DOHH2 (cell line): Measurements from ENCODE around the gene ZNF669.

Experiments used
- H3F3A ChIP-seq: fragments of 200-600 bp; sonication (generic), shearing (Covaris generic); 2 replicates; pipeline ENCODE4 v1.6.0; 2016; ENCODE audit warnings: antibody characterized with exemption, mild to moderate bottlenecking; ENCODE audit not compliant: control insufficient read depth, insufficient read depth
- H3K27ac ChIP-seq: fragments of 200-600 bp; sonication (generic); 2 replicates; pipeline ENCODE4 v1.5.1; 2014; ENCODE audit warnings: low read depth, mild to moderate bottlenecking, low read length, moderate library complexity
- H3K27me3 ChIP-seq: fragments of 200-600 bp; sonication (generic); 2 replicates; pipeline ENCODE4 v1.6.1; 2014; ENCODE audit warnings: mild to moderate bottlenecking, low read length, mixed read lengths; ENCODE audit not compliant: control insufficient read depth
- H3K36me3 ChIP-seq: fragments of 200-600 bp; sonication (generic); 2 replicates; pipeline ENCODE4 v1.6.1; 2014; ENCODE audit warnings: mild to moderate bottlenecking, low read length, moderate library complexity, mixed read lengths; ENCODE audit not compliant: control insufficient read depth
- H3K4me1 ChIP-seq: fragments of 200-600 bp; sonication (generic); 2 replicates; pipeline ENCODE4 v1.6.1; 2014; ENCODE audit warnings: mild to moderate bottlenecking, low read length, mixed read lengths; ENCODE audit not compliant: control insufficient read depth
- H3K4me2 ChIP-seq: fragments of 200-600 bp; sonication (generic); 2 replicates; pipeline ENCODE4 v1.6.0; 2014; ENCODE audit warnings: mild to moderate bottlenecking, low read length, moderate library complexity
- H3K4me3 ChIP-seq: fragments of 200-600 bp; sonication (generic); 2 replicates; pipeline ENCODE4 v1.5.1; 2014; ENCODE audit warnings: mild to moderate bottlenecking, low read length, mixed read lengths
- H3K79me2 ChIP-seq: fragments of 200-600 bp; sonication (generic); 2 replicates; pipeline ENCODE4 v1.6.1; 2014; ENCODE audit warnings: mild to moderate bottlenecking, low read length, mixed read lengths; ENCODE audit not compliant: control insufficient read depth
- H3K9me2 ChIP-seq: fragments of 200-600 bp; sonication (generic); replicated peaks from 2 replicates; pipeline ENCODE4 v1.6.1; 2014; ENCODE audit warnings: mild to moderate bottlenecking, low read length, mixed read lengths; ENCODE audit not compliant: control insufficient read depth
- H3K9me3 ChIP-seq: fragments of 200-600 bp; sonication (generic); 2 replicates; pipeline ENCODE4 v1.6.1; 2014; ENCODE audit warnings: antibody characterized with exemption, low read length, mixed read lengths; ENCODE audit not compliant: control insufficient read depth, insufficient read depth
- H4K20me1 ChIP-seq: fragments of 200-600 bp; sonication (generic); 2 replicates; pipeline ENCODE4 v1.6.0; 2014; ENCODE audit warnings: low read depth, mild to moderate bottlenecking, antibody characterized with exemption, low read length, moderate library complexity; ENCODE audit not compliant: control insufficient read depth, insufficient read depth
- EZH2phosphoT487 ChIP-seq: fragments of 200-600 bp; sonication (generic); IDR thresholded peaks from 2 replicates; pipeline ENCODE4 v1.6.1; 2017; ENCODE audit warnings: borderline replicate concordance, mild to moderate bottlenecking, antibody characterized with exemption, low read length, moderate library complexity, mixed read lengths
- TF ChIP-seq, protein P1 (sequence below): fragments of 200-600 bp; sonication (generic); IDR thresholded peaks from one replicate; pipeline ENCODE4 v1.5.1; 2014; ENCODE audit warnings: antibody characterized with exemption, mild to moderate bottlenecking, low read depth, low read length; ENCODE audit not compliant: poor library complexity, severe bottlenecking

The ZNF669 gene

DNA sequence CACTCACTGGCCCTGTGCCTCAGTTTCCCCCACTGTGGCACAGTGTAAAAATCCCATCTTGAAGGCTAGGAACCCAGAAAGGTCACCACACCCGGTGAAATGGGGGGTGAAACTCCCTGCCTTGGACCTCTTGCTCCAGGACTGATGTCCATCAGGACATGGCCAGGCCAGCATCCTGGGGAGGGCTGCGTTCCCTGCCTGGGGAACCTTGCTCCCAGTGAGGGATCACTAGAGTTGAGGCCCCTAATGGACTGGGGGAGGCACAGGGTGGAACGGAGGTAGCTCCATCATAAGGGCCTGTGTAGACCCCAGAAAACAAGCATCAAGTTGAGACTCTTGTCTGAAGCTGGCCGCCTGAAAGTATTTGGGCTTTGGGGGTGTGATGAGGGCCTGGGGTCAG lies 15.2 kb downstream of the ZNF669 start:
- TF ChIP-seq, protein P1, sequence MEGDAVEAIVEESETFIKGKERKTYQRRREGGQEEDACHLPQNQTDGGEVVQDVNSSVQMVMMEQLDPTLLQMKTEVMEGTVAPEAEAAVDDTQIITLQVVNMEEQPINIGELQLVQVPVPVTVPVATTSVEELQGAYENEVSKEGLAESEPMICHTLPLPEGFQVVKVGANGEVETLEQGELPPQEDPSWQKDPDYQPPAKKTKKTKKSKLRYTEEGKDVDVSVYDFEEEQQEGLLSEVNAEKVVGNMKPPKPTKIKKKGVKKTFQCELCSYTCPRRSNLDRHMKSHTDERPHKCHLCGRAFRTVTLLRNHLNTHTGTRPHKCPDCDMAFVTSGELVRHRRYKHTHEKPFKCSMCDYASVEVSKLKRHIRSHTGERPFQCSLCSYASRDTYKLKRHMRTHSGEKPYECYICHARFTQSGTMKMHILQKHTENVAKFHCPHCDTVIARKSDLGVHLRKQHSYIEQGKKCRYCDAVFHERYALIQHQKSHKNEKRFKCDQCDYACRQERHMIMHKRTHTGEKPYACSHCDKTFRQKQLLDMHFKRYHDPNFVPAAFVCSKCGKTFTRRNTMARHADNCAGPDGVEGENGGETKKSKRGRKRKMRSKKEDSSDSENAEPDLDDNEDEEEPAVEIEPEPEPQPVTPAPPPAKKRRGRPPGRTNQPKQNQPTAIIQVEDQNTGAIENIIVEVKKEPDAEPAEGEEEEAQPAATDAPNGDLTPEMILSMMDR, result no peak
- TF ChIP-seq EZH2phosphoT487, result no peak
- no peak overlapping the region for H3K4me2 ChIP-seq
- no peak overlapping the region for H3K27ac ChIP-seq
- H3K9me2 ChIP-seq, result no peaks in the 10 kb centered on the region
- H3K4me3 ChIP-seq, result no peak overlapping the region
- no peaks in the 10 kb centered on the region for H4K20me1 ChIP-seq
- no peaks in the 10 kb centered on the region for H3K79me2 ChIP-seq
- no peaks in the 10 kb centered on the region for H3K9me3 ChIP-seq
- H3K36me3 ChIP-seq, result no peaks in the 10 kb centered on the region
- H3K4me1 ChIP-seq, result no peaks in the 10 kb centered on the region
- H3F3A ChIP-seq, result no peaks in the 10 kb centered on the region
- no peaks in the 10 kb centered on the region for H3K27me3 ChIP-seq

GRCh38 chr1:247087256-247087655 lies 16.9 kb downstream of the ZNF669 start:
- Histone ChIP-seq H3K4me1 (no peaks in the 10 kb centered on the region), H3K4me2 (no peak overlapping the region), H3K9me3 (no peaks in the 10 kb centered on the region), H3K27ac (no peak overlapping the region), H3K9me2 (no peaks in the 10 kb centered on the region), H4K20me1 (no peaks in the 10 kb centered on the region), H3K27me3 (no peaks in the 10 kb centered on the region), H3F3A (no peaks in the 10 kb centered on the region), H3K36me3 (no peaks in the 10 kb centered on the region), H3K4me3 (no peak overlapping the region), H3K79me2 (no peaks in the 10 kb centered on the region)
- TF ChIP-seq, protein P1, result no peak
- no peak for TF ChIP-seq EZH2phosphoT487

GRCh38 chr1:247085310-247085709 lies 18.8 kb downstream of the ZNF669 start:
- H3K79me2 ChIP-seq, result no peaks in the 10 kb centered on the region
- no peaks in the 10 kb centered on the region for H3K9me3 ChIP-seq
- TF ChIP-seq, protein P1, result no peak
- no peak for TF ChIP-seq EZH2phosphoT487
- no peak overlapping the region for H3K4me3 ChIP-seq
- H3K36me3 ChIP-seq, result no peaks in the 10 kb centered on the region
- no peaks in the 10 kb centered on the region for H3F3A ChIP-seq
- no peaks in the 10 kb centered on the region for H3K27me3 ChIP-seq
- no peak overlapping the region for H3K27ac ChIP-seq
- no peaks in the 10 kb centered on the region for H4K20me1 ChIP-seq
- H3K4me1 ChIP-seq, result no peaks in the 10 kb centered on the region
- no peak overlapping the region for H3K4me2 ChIP-seq
- no peaks in the 10 kb centered on the region for H3K9me2 ChIP-seq

DNA sequence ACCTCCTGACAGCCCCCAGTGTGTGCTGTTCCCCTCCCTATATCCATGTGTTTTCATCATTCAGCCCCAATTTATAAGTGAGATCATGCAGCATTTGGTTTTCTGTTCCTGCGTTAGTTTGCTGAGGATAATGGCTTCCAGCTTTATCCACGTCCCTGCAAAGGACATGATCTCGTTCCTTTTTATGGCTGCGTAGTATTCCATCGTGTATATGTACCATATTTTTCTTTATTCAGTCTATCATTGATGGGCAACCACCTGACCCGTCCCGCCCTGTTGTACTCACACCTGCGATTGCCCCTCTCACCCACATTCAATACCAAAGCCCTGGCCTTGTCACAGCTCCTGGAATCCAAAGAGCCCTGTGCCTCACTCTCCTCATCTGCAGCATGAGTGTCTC lies 19.4 kb downstream of the ZNF669 start:
- no peaks in the 10 kb centered on the region for H3K36me3 ChIP-seq
- H3K4me2 ChIP-seq, result no peak overlapping the region
- no peaks in the 10 kb centered on the region for H3K9me3 ChIP-seq
- H3K4me3 ChIP-seq, result no peak overlapping the region
- no peaks in the 10 kb centered on the region for H3F3A ChIP-seq
- H3K4me1 ChIP-seq, result peaks cover 2% of the 10 kb centered on the region
- TF ChIP-seq, protein P1, result no peak
- no peak for TF ChIP-seq EZH2phosphoT487
- no peaks in the 10 kb centered on the region for H3K9me2 ChIP-seq
- H3K27ac ChIP-seq, result no peak overlapping the region
- H3K79me2 ChIP-seq, result no peaks in the 10 kb centered on the region
- H3K27me3 ChIP-seq, result no peaks in the 10 kb centered on the region
- no peaks in the 10 kb centered on the region for H4K20me1 ChIP-seq
